Stimulated activated CD8-positive, alpha-beta memory T cell treated with anti-CD3 and anti-CD28 coated beads, Interleukin-2, amount 100 ng/mL, for 1 hour (primary cell): ENCODE measurements around the gene WDR86.

ENCODE experiments used
- DNase-seq, 2 donors: peaks; one replicate each; pipeline ENCODE4 v3.0.0-alpha.2; 2020; ENCODE audit warnings: low read depth in 2 of 2

WDR86 gene

GRCh38 chr7:151379534-151380198, 30.2 kb downstream of the WDR86 start:
- DNase-seq = no peak

GRCh38 chr7:151379193-151379520, 30.7 kb downstream of the WDR86 start:
- DNase-seq = no peak

GRCh38 chr7:151378496-151379192, 31.2 kb downstream of the WDR86 start:
- DNase-seq = no peak

GRCh38 chr7:151378011-151378410, 31.8 kb downstream of the WDR86 start:
- DNase-seq = no peak

GRCh38 chr7:151377406-151377805, 32.4 kb downstream of the WDR86 start:
- no peak for DNase-seq

- DNase-seq = no peak
These were observed 33.5 kb downstream of the WDR86 start for GRCh38 chr7:151376218-151376902.

- no peak for DNase-seq
These were observed 34.2 kb downstream of the WDR86 start for GRCh38 chr7:151375530-151376217.

GRCh38 chr7:151374726-151375125, 35.1 kb downstream of the WDR86 start:
- DNase-seq = no peak

GRCh38 chr7:151374139-151374538, 35.7 kb downstream of the WDR86 start:
- DNase-seq = no peak

- DNase-seq = no peak
These were observed 36.2 kb downstream of the WDR86 start for GRCh38 chr7:151373599-151373998.

- DNase-seq = no peak
These were observed 37.1 kb downstream of the WDR86 start for GRCh38 chr7:151372612-151373265.

GRCh38 chr7:151371266-151371665, 38.6 kb downstream of the WDR86 start:
- DNase-seq = no peak

- peak; percentile 46 to 49 for DNase-seq
These were observed 41.7 kb downstream of the WDR86 start for GRCh38 chr7:151368136-151368571.

GRCh38 chr7:151367284-151367683, 42.6 kb downstream of the WDR86 start:
- no peak for DNase-seq

GRCh38 chr7:151366880-151367222, 43.0 kb downstream of the WDR86 start:
- DNase-seq = no peak

GRCh38 chr7:151366166-151366879, 43.5 kb downstream of the WDR86 start:
- DNase-seq = no peak

GRCh38 chr7:151363182-151363581, 46.7 kb downstream of the WDR86 start:
- no peak for DNase-seq

- no peak for DNase-seq
These were observed 48.5 kb downstream of the WDR86 start for GRCh38 chr7:151361193-151361959.

GRCh38 chr7:151352512-151352911, 57.3 kb downstream of the WDR86 start:
- no peak for DNase-seq

- peak in 1 of 2 donors; percentile 26 for DNase-seq
These were observed 57.9 kb downstream of the WDR86 start for GRCh38 chr7:151351967-151352366.

- no peak for DNase-seq
These were observed 58.8 kb downstream of the WDR86 start for GRCh38 chr7:151351027-151351426.
